ENCODE measurements around the gene ABCC5. TPM values are rescaled to one million over a fixed set of nuclear protein-coding genes. Genes with fewer than 3 reads are reported as not detected.
"Not testable (repeated sequence)": the region's sequence is repeated elsewhere in the genome, so short reads cannot be mapped to it uniquely, and the experiment has no call there.

Gene ABCC5
- total RNA-seq, 1 experiment from 2014 or later: 9.7 TPM

GRCh38 chr3:184022323-184022722, 4.6 kb upstream of the ABCC5 start:
- DNase-seq (ENCODE audit: low read depth, low spot score): no peak
- in situ Hi-C loops (cut with HindIII; ENCODE audit: low pct_unique_long_range_greater_than_20kb, low sequenced_read_pairs): no loop called here

GRCh38 chr3:184018424-184018973, 815 bp upstream of the ABCC5 start:
- no peak for DNase-seq (ENCODE audit: low read depth, low spot score)
- in situ Hi-C loops (cut with HindIII; ENCODE audit: low pct_unique_long_range_greater_than_20kb, low sequenced_read_pairs): no loop called here

DNA sequence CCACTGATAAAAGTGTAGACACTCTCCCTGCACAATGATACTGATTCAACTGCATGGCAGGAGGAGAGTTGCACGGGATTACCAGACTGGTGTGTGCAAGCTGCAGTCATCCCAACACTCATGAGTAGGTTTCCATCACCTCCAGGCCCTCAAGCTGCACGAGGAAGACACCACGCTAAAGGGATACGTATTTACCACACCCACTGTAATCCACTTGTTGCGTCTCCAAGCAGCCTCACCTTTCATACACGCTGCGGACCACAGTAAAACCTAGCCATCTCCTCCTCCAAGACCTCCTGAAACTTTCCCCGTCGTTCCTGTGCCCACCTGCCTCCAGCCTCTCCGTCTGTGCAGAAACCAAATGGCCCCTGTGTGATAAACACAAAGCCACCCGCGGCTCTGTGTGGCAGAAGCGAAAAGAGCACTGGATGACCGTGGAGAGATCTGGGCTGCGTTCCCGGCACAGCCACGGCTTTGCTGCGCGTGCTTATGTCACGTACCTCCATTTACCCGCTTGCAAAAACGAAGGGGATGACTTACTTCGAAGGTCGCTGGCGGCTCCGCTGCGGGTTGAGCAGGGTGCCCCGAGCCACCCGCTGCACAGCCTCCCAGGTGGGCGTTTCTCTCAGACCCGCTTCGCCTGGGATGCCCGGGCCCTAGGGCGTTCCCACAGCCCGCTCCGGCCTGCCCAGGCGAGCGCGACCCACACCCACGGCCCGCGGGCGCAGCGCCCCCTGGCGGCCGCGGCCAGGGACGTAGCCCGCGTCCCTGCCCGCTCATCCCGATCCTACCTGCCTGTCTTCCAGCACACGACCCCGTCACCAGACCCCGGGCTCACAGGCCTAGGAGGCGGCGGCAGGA, 643 bp downstream of the ABCC5 start:
- peak; percentile 59 for DNase-seq (ENCODE audit: low read depth, low spot score)
- in situ Hi-C loops (cut with HindIII; ENCODE audit: low pct_unique_long_range_greater_than_20kb, low sequenced_read_pairs): no loop called here

GRCh38 chr3:184016169-184016570, 1.5 kb downstream of the ABCC5 start:
- in situ Hi-C loops (cut with HindIII; ENCODE audit: low pct_unique_long_range_greater_than_20kb, low sequenced_read_pairs): no loop called here
- peak; percentile 9 for DNase-seq (ENCODE audit: low read depth, low spot score)

- DNase-seq (ENCODE audit: low read depth, low spot score): no peak
- in situ Hi-C loops (cut with HindIII; ENCODE audit: low pct_unique_long_range_greater_than_20kb, low sequenced_read_pairs): no loop called here
These were observed 2.2 kb downstream of the ABCC5 start for GRCh38 chr3:184015381-184016019.

DNA sequence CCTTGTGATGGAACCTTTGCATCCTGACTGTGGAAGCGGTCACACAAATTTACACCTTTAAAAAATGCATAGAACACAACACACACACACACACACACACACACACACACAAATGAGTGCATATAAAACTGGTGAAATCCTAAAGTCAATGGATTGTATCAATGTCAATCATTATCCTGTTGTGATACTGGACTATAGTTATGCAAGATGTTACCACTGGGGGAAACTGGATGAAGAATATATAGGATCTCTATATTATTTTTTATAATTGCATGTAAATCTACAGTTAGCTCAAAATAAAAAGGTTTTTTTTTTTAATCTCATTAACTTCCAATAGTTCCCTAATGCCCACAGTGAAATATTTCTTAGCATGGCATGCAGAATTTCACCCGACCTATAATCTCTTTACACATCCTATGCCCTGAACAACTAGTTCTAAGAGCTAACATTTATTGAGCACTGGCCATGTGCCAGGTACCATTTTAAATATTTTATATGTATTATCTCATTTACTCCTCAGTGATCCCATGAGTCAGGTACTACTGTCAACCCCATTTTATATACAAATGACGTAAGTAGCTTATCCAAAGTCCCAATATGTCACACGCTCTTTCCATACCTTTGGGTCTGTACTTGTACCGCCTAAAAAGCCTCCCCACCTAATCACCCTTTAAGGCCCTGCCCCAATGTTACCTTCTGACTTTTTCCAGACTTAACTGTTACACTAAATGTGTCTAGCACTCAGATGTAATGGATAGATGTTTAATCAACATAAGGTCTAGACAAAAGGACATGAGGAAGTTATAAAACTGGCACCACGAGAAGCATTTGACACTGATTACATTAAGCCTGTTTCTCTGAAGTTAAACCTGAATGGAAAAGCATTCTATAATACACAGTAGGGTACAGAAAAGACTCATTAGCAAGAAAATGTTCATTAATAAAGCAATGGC, 5.5 kb downstream of the ABCC5 start:
- no peak for DNase-seq (ENCODE audit: low read depth, low spot score)
- in situ Hi-C loops (cut with HindIII; ENCODE audit: low pct_unique_long_range_greater_than_20kb, low sequenced_read_pairs): no loop called here

DNA sequence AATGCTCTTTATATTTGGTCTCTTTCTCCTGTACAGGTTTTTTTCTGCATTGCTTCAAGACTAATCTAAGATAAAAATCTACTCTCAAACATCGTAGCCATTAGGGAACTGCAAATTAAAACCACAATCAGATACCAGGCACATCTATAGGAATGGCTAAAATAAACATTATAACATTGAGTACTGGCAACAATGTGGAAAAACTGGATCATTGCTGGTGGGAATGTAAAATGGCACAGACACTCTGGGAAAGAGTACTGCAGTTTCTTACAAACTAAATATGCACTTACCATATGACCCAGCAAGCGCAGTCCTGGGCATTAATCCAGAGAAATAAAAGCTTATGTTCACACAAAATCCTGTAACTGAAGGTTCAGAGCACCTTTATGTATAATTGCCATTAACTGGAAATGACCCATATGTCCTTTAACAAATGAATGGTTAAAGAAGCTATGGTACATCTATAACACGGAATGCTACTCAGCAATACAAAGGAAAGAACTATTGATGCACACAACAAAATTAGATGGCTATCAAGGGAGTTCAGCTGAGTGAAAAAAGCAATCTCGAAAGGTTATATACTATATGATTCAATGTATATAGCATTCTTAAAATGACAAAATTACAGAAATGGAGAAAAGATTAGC, 6.3 kb downstream of the ABCC5 start:
- in situ Hi-C loops (cut with HindIII; ENCODE audit: low pct_unique_long_range_greater_than_20kb, low sequenced_read_pairs): no loop called here
- no peak for DNase-seq (ENCODE audit: low read depth, low spot score)

DNA sequence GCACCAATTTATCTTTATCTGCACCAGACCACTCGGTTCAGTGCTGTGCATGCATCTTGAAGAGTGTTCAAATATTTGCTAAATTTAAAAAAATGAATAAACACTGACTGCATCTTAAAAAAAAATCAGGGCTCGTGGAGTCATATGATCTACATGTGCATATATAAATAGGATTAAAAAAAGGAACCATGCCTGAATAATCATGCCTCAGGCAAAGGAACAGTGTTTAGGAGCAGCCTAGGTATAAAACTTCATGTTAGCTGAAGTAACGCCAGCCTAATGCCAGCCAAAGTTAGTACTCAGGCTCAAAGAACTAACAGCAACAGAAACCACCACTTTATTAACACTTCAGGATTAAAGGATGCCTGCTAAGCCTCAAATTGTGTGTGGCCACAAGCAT, 9.5 kb downstream of the ABCC5 start:
- no peak for DNase-seq (ENCODE audit: low read depth, low spot score)
- in situ Hi-C loops (cut with HindIII; ENCODE audit: low pct_unique_long_range_greater_than_20kb, low sequenced_read_pairs): no loop called here

GRCh38 chr3:184007143-184007813, 10.4 kb downstream of the ABCC5 start:
- DNase-seq (ENCODE audit: low read depth, low spot score); in situ Hi-C loops (cut with HindIII; ENCODE audit: low pct_unique_long_range_greater_than_20kb, low sequenced_read_pairs): not testable (repeated sequence)

DNA sequence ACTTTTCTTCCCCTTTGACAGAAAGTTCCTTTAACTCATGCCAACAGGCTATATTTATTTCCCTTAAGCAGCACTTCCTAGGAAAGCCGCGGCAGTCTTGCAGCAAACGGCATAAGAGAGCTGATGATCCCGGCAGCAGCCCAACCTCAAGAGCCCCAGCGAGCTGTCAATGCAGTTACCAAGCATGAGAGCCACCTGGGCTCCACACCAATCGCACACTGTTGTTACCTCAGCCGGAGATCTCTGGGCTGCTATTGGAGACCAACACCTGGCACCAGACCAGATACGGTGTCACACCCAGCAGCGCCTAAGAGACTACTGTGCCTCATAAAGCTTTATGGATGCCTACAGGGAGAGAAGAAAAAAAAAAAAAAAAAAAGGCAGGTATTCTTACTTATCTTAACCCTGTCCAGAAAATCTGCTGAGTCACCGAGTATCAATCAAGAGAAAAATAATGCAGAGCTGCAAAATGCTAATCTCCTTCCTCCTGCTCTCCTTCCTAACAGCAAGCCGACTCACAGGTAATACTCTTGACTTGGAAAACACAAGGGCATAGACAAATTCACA, 11.7 kb downstream of the ABCC5 start:
- peak; percentile 19 for DNase-seq (ENCODE audit: low read depth, low spot score)
- in situ Hi-C loops (cut with HindIII; ENCODE audit: low pct_unique_long_range_greater_than_20kb, low sequenced_read_pairs): no loop called here

DNA sequence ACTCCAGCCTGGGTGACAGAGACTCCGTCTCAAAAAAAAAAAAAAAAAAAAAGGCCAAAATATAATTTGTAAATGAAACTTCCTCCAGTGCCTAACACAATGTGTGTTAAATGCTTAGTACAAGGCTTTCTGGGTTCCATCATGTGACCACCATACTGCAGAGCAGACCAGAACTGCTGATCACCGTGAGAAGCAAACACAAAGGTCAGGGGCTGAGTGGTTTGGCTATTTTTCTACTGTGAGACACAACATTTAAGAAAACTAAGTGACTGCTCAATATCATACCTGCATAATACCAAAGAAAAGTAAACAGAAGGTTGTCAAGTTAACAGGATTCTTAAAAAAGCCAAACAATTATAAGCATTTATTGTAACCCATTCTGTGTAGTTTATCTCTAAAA, 13.2 kb downstream of the ABCC5 start:
- peak; percentile 43 for DNase-seq (ENCODE audit: low read depth, low spot score)
- in situ Hi-C loops (cut with HindIII; ENCODE audit: low pct_unique_long_range_greater_than_20kb, low sequenced_read_pairs): no loop called here

GRCh38 chr3:184003187-184003967, 14.3 kb downstream of the ABCC5 start:
- no peak for DNase-seq (ENCODE audit: low read depth, low spot score)
- in situ Hi-C loops (cut with HindIII; ENCODE audit: low pct_unique_long_range_greater_than_20kb, low sequenced_read_pairs): no loop called here

DNA sequence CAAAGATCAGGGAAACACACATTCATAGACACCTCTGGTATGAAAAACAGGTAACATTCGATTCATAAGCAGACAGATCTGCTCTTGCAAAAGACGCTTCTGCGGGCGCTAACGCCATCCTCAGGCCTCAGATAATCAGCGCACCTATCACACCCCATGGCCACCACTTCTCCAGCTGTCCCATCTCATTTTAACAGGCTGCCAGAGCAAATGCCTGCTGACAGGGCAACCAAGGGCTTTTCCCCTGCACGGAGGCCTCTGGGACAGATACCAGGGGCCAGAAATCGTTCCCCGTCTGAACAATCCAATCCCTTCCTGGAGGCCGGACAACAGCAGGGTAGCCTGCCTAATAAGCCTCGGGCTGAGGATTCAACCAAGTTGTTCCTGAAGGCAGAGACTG, 15.2 kb downstream of the ABCC5 start:
- in situ Hi-C loops (cut with HindIII; ENCODE audit: low pct_unique_long_range_greater_than_20kb, low sequenced_read_pairs): no loop called here
- no peak for DNase-seq (ENCODE audit: low read depth, low spot score)

GRCh38 chr3:184001761-184002160, 15.9 kb downstream of the ABCC5 start:
- in situ Hi-C loops (cut with HindIII; ENCODE audit: low pct_unique_long_range_greater_than_20kb, low sequenced_read_pairs): no loop called here
- DNase-seq (ENCODE audit: low read depth, low spot score): no peak

DNA sequence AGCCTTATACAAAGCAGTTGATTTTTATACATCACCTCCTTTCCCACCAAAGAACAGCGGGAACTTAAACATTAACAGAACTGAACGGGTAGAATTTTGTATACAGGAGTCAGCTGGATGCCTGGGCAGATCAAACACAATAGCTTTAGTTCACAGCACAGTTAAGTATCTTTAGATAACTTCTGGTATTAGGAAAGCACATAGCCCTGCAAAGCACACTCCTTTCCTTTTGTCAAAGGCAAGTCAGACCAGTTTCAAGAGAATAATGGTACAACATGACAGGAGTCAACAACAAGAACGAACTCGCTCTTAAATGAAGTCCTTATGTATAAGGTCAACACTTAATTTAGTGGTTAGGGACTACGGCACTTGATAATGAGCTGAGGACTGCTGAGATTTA, 26.3 kb downstream of the ABCC5 start:
- in situ Hi-C loops (cut with HindIII; ENCODE audit: low pct_unique_long_range_greater_than_20kb, low sequenced_read_pairs): loop anchor here (10.0 kb wide), 1 partner anchor 97 kb away; no protein-coding TSS in a partner anchor
- no peak for DNase-seq (ENCODE audit: low read depth, low spot score)
